DMS153 (cell line): ENCODE measurements around the gene CD40.
"Not testable (repeated sequence)": the region's sequence is repeated elsewhere in the genome, so short reads cannot be mapped to it uniquely, and the experiment has no call there.

Experiments
- DNase-seq: peaks from one replicate; lab custom pipeline; 2025; lab: John Stamatoyannopoulos, UW

CD40 gene

DNA sequence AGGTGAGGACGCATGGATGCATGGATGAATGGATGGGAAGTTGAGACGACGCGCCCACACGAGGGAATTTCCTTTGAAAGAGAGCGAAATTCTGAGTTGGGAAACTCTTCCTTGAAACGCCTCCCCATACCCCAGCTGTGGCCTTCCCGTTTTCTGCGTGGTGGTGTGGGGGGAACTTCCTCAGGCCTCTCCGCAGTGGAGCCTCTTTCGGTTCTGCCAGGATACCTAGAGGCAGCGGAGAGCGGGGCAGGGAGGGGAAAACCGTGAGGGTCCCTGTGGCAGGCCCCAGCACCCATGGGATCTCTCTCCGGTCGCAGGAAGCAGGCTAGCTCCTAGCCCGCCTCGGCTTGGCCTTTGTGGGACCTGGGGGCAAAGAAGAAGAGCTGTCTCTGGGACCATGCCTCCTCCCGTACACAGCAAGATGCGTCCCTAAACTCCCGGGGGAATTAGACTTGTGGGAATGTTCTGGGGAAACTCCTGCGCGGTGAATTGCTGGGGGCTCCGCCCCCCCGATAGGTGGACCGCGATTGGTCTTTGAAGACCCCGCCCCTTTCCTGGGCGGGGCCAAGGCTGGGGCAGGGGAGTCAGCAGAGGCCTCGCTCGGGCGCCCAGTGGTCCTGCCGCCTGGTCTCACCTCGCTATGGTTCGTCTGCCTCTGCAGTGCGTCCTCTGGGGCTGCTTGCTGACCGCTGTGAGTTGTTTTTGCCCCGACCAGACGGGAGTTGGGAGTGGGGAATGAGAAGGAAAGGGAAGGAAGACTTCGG is at the start of gene CD40:
CD40 (plus strand) TSS at position 611 of the 764 bp plus-strand sequence; CDS start at position 641, 30 bp downstream.
- DNase-seq, result peak; percentile 63

DNA sequence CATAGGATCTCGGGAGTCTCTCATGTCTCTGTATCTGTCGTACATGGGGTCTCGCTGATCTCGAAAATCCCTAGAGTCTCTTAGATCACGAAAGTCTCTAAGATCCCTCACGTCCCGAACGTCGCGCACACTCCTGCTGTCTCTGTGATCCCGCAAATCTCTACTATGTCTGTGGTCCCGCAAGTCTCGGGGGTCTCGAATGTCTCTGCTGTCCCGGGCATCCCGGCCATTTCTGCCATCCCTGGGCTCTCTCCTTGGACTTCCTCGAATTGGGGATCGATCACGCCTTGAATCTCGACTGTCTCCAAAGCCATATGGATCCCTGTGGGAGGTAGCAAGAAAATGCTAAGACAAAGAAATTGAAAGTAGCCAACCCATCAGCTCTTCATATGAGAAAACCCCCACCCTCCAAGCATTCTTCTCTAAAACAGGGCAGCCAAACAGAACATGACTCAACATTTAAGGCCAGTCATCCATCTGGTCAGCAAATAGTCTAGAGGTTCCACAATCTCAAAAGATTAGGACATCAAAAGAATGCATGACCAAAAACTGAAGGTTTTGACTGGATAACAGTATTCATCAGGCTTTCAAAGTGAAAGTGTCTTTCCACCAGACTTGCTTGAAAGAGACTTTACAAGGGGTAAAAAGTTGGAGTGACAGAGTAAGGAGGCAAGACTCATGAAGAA is 47.8 kb upstream of the CD40 start:
- DNase-seq, result no peak

DNA sequence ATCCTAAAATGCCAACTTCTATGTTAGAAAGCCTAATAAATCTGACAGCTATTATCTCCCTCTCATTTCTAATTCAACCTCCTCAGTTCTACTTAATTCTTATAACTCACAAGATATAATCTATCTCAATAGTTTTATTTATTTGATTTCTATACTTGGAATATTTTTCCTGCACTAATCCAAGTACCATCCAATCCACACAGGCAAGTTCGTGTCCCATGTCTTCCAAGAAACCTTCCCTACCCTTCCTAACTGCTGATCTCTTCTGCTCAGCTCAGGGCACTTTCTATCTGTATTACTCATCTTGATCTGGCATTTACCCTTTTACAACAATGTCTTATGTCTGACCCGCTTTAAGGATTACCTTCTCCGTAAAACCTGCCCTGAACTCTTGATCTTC is 46.5 kb upstream of the CD40 start:
- no peak for DNase-seq

DNA sequence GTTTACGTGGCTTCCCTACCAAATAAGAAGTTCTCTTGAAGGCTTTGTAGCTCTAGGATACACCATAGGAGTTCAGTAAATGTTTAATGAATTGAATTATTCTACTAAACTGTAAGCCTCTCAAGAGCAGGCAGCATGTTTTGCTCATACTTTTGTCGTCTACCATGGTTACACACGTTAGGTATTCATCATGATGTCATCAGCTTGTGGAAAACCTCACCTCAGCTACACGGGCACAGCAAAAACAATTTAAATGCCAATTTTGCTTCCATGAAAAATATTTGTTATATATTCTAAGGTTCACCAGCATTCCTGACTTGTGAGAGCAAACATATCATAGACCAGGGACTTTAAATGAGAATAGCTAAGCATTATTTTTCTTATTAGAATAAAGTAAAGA is 45.1 kb upstream of the CD40 start:
- DNase-seq, result no peak

DNA sequence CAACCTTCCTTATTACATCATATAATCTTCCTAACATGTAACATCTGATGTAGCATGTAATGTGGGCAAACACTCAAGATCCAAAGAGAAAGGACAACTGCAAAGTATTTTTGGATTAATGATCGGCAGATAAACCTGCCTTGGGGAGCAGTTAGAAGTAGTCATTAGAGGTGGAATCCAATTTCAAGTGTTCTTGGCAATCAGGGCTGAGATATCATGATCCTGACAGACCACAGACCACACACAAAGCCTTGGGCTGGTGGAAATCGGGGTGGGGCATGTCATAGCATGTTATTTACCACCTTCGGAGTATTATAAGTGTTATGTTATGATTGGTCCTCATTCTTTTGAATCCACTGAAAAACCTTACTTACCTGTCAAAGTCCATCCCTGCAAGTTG is 44.7 kb upstream of the CD40 start:
- DNase-seq, result no peak

DNA sequence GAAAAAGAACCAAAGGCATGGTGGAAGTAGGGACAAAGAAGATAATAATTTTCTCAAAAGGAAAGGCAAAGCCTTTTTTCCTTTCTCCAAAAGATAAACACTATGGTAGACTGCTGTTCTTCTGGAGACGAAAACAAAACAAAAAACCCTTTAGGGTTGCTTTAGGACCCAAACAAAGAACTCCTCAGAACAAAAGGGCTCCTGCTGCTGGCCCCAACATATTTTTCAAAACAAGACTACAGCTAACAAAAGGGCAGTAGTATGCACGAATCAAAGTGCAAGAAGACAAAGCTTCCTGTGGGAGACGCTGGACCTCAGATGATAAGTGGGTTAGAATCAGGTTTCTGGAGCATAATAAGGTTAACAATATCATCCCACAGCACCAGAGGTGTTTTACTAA is 44.1 kb upstream of the CD40 start:
- DNase-seq, result no peak

DNA sequence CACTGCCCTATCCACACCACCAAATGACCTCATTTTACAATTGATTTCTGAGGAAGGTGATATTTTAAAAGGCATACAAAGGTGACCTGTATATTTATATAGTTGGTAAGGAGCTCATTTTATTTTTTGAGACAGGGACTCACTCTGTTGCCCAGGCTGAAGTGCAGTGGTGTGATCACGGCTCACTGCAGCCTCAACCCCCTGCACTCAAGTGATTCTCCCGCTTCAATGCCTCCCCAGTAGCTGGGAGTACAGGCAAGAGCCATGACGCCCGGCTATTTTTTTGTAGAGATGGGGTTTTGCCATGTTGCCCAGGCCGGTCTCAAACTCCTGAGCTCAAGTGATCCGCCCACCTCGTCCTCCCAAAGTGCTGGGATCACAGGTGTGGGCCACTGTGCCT is 41.3 kb upstream of the CD40 start:
- no peak for DNase-seq

DNA sequence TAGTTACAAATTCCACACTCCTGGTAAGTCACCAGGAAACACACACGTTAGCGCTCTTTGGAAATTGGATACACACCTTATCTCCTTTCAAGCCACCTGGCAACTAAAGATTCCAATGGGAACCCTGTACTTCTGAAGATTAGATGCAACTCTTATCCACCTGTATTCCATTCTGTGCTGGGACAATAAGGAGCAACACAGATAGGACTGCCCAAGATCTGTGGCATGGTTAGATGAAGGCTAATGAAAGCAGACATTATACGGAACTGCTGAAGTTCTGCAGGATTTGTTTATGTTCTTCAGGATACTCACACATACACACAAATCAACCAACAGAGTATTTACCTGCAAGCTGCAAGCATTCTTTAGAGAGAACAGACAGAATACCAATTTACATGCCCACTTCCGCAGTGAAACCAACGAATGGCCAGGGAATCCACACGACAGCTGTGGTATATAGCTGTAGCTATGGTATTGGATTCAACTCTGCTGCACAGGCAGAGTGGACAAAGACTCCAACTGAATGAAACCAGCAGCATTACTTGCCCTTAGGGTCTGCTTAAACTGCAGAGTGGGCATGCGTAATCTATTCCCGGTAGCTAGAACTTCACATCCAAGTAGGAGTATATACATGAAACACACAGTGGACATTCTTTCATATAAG is 40.3 kb upstream of the CD40 start:
- DNase-seq, result no peak

DNA sequence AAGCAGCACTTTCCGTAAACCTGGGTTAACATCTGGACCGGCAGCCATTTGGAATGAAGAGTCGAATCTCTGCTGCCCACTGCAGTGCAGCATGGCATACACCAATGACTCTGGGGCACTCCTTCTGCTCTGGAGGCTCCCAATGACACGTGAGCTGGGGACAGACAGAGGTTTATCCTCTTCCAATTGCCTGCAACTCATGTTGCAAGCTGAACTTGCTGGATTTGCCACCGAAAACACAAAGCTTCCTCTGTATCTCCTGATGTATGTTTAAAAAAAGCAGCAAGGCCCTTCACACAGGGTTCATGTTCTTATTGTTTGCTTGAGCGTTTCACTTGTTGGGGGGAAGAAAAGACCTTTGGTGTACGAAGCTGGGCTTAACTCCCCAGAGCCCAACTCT is 39.2 kb upstream of the CD40 start:
- DNase-seq, result no peak

DNA sequence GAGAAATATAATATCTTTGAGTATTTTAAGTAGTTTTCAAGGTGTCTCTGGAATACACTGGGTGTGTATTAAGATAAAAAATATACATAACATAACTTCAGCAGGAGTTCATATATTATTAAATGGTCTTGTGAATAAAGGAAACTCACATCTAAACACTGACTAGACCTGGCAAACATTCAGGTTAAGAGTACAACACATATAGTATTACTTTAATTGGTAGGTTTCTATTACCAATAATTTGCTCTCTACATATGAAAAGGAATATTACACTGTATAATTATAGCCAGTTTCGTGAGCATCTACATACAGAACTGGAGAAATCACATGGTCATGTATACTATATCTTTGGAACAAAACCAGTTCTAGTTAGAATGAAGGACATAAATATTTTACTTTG is 37.0 kb upstream of the CD40 start:
- DNase-seq, result no peak

DNA sequence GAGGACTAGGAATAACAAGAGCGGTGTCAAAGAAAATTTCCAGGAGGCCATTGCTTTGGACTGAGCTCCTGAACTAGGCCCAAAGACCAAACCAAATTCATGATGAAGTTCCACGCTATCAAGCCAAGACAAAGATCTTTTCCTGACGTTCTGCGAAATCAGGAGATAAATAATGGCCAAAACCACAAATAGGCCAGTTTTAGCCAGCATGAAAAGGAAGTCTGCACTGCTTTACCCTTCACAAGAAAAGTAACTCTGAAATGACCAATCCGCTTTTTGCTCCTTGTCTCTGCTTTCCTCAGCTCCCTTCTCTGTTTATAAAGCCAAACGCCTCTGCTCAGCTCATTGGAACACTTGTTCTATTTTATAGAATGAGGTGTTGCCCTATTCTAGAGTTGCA is 35.0 kb upstream of the CD40 start:
- no peak for DNase-seq

DNA sequence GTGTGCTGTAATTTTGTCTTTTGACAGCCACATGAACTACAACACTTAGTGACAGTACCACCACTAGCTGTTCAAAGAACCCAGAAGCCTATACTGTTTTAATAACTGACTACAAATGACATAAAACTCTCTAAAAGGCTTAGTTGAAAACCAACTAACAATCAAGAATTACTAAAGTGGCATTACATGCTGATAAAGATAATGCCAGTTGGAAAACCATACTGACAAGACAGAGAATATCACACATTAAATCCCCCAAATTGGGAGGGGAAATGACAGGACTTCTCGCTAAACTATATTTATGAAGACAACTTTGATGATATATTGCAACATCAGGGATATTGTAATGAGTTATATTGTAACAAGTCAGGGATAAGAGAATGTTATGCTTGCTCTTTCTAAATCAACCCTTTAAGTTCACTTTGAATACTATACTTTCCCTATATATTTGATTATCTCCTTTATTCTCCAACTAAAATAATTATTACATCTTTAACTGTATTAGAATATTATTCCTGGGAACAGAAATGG is 34.5 kb upstream of the CD40 start:
- DNase-seq, result no peak

DNA sequence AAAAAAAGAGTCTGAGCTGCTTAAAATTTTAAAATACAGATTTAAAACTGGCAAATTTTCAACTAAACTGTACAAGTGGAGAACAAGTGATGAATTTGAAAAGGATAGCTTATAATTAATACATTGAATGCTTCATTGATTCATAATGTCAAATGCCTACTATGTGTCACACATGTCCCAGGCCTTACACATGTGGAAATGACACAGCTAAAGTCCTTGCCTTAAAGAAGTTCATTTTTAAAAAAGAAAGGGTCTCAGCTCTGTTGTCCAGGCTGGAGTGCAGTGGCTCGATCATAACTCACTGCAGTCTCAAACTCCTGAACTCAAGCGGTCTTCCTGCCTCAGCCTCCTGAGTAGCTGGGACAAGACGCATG is 33.3 kb upstream of the CD40 start:
- DNase-seq, result no peak

DNA sequence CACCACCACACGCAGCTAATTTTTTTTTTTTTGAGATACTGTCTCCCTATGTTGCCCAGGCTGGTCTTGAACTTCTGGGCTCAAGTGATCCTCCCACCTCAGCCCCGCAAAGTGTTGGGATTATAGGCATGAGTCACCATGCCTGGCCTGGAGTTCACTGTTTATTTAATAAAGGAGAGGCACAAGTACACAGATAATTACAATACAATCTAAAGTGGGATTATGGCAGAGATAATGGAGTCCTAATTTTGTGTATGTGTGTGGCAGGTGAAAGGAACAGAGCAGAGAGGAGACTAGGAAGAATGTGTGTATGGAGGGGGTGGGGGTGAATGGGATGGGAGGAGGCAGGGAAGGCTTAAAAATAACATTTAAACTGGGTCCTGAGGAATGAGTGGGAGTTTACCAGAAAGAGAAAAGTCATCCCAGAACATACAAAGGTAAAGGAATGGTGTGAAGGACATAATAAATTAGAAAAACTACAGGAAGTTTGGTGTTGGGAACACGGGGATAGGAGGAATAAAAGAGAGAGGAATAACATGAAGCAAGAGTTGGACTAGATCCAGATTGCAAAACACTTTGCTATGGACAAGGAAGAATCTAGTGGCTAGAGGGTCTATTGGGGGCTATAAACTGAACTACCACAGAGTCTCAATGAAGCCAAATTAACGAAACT is 32.8 kb upstream of the CD40 start:
- DNase-seq, result peak; percentile 85

DNA sequence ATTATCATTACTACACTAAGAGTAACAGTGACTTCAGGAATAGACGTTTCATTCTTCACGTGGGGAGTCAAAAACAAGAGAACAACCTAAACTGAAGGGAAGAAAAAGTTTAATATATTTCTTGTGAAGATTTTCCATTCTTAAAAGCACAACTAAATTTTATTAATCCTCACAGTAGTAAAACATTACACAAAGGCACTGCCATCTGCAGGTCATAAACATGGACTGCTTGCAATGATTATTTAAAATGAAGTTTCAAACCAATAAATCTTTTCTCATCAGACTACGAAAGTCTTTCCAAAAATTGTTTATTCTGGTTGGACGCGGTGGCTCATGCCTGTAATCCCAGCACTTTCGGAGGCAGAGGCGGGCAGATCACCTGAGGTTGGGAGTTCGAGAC is 31.0 kb upstream of the CD40 start:
- DNase-seq, result no peak

DNA sequence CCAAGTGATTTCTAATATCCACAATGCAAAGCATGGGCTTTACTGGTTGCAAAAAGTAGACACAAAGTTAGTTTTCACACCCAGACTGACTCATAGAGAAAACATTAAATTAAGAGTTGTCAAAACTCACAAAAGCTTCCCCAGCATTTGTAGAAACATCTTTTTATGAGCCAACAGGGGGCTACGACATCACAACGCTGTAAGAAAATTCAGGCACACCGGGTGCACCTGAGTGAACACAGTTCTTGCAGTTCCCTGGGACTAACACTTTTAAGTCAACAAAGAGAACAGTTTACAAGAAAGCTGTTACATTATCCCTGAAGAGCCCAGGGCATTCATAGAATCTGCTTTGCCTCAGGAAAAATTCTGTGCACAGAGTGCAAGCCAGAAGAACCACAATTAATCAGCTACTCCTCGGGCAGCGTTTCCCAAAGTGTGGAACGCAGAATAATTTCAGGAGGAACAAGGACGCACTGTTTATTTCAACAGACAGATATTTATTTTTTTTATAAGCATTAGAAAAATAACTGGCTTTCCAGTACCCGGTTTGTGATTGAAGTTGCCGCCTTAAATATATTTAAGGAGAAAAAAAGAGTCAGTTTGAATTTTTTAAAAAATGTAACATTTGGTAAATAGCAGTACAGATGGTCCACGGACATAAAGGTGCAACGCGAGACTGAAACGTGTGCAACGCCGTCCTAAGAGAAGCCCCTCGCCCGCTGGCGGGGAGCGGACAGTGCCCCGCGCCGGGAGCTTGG is 29.5 kb upstream of the CD40 start:
- no peak for DNase-seq

DNA sequence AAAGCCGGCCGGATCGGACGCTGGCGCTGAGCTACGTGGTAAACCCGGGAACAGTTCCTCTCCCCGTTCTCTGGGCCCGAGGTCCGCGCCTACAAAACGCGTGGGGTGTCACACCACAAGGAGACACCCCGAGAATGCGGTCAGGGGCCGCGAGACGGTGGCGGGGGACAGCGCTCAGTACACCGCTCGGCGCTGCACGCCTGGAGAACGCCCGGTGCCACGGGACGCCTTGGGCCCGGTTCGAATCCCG is 29.0 kb upstream of the CD40 start:
- DNase-seq, result no peak

DNA sequence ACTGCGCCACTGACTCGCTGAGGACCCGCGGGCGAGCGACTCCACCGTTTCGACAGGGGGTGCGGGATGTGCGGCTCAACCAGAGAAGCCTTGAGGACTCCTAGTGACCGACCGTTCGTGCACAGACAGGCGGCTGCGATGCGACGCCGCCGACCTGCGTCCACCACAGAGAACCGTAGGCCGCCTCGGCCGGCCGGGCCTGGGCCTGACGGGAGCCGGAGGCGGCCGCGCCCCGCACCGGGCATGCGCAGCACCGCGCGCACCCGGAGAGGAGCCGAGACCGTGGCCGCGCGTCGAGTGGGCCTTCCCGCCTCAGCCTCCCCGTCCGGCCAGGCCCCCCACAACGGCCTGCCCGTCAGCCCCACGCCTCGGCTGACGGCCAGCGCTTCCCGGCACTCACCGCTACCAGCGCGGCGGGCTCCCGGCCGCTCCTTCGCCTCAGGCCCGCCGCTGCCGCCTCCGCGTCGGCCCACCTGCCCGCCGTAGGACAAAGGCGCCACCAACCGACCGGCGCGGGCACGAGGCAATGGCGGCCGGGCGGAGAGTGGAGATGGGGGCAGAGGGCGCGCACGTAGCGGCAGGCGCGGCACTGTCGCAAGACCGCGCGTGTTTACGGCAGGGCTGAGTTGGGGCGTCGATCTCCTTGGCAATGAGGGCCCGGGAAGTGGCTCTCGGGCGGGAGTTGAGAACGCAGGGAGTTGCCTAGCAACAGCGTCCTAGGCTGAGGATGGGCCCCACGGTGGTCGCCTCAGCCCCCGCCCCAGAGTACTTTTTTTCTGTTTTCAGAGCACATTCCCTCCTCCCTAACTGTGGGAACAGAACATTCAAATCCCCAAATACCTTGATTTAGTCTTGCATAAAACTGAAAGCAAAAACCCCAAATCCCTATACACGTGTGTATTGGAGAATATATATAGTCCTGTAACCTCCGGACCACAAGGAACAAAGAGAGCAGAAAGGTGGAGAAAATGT is 28.4 kb upstream of the CD40 start, which contains the start of gene NCOA5:
NCOA5 (minus strand) TSS at position 546 of the 972 bp plus-strand sequence. CDS start 10,538 bp downstream, outside the sequence.
- peak; percentile 94 for DNase-seq

DNA sequence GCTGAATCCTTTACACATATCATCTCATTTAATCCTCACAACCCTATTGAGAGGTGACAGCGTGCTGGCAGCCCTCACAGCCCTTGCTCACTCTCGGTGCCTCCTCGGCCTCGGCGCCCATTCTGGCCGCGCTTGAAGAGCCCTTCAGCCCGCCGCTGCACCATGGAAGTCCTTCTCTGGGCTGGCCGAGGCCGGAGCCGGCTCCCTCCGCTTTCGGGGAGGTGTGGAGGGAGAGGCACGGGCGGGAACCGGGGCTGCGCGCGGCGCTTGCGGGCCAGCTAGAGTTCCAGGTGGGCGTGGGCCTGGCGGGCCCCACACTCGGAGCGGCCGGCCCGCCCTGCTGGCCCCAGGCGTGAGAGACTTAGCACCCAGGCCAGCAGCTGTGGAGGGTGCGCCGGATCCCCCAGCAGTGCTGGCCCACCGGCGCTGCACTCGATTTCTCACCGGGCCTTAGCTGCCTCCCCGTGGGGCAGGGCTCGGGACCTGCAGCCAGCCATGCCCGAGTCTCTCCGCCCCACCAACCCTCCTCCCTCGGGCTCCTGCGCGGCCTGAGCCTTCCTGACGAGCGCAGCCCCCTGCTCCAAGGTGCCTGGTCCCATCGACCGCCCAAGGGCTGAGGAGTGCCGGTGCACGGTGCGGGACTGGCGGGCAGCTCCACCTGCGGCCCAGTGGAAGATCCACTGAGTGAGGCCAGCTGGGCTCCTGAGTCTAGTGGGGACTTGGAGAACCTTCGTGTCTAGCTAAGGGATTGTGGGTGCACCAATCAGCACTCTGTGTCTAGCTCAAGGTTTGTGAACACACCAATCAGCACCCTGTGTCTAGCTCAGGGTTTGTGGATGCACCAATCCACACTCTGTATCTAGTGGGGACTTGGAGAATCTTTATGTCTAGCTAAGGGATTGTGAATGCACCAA is 26.2 kb upstream of the CD40 start:
- not testable (repeated sequence) for DNase-seq

DNA sequence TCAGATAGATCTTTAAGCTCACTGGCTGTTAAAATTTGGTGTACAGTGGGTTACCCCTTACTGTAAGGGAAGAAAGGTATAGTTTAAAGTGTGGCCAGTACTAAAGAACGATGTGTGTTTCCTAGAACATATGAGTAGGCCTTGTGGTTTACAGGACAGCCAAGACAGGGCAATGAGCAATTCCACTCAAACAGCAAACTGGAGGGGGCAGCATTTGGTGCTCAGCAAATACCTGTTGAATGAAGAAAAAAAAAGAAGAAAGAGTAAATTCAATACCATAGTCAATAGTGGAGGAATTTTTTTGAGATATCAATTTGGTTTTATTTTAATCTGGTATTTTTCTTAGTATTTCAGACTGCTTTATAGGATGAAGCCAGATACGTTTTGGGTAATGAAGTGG is 24.6 kb upstream of the CD40 start:
- no peak for DNase-seq
